HG02763 (cell line): ENCODE data around the gene APCDD1.

Experiments used
- ATAC-seq: cut with Tn5 transposase; IDR thresholded peaks from one replicate; pipeline ENCODE4 v1.9.1; 2021; ENCODE audit warnings: mild to moderate bottlenecking, moderate library complexity; ENCODE audit not compliant: unreplicated experiment

The APCDD1 gene

GRCh38 chr18:10453806-10454680, at the start of gene APCDD1:
Gene APCDD1, plus strand, starts transcription at chr18:10454635. Its CDS starts 347 bp downstream, at chr18:10454982.
- no peak for ATAC-seq

GRCh38 chr18:10405014-10405493, 49.4 kb upstream of the APCDD1 start:
- no peak for ATAC-seq

GRCh38 chr18:10405816-10406663, 48.4 kb upstream of the APCDD1 start:
- ATAC-seq: no peak

- ATAC-seq: no peak
These were observed 46.3 kb upstream of the APCDD1 start for GRCh38 chr18:10408131-10408530.

GRCh38 chr18:10409041-10409440, 45.4 kb upstream of the APCDD1 start:
- ATAC-seq: no peak

GRCh38 chr18:10410472-10411308, 43.7 kb upstream of the APCDD1 start:
- ATAC-seq: no peak

- no peak for ATAC-seq
These were observed 41.5 kb upstream of the APCDD1 start for GRCh38 chr18:10412933-10413332.

GRCh38 chr18:10413722-10414121, 40.7 kb upstream of the APCDD1 start:
- no peak for ATAC-seq

- no peak for ATAC-seq
These were observed 40.1 kb upstream of the APCDD1 start for GRCh38 chr18:10414293-10414842.

GRCh38 chr18:10416065-10416464, 38.4 kb upstream of the APCDD1 start:
- no peak for ATAC-seq

GRCh38 chr18:10417191-10417590, 37.2 kb upstream of the APCDD1 start:
- no peak for ATAC-seq

- ATAC-seq: no peak
These were observed 36.8 kb upstream of the APCDD1 start for GRCh38 chr18:10417664-10418063.

- no peak for ATAC-seq
These were observed 35.6 kb upstream of the APCDD1 start for GRCh38 chr18:10418836-10419235.

- no peak for ATAC-seq
These were observed 34.9 kb upstream of the APCDD1 start for GRCh38 chr18:10419420-10420103.

- ATAC-seq: no peak
These were observed 33.7 kb upstream of the APCDD1 start for GRCh38 chr18:10420561-10421352.

GRCh38 chr18:10421859-10422258, 32.6 kb upstream of the APCDD1 start:
- no peak for ATAC-seq

- ATAC-seq: no peak
These were observed 31.7 kb upstream of the APCDD1 start for GRCh38 chr18:10422731-10423130.

GRCh38 chr18:10424585-10425307, 29.7 kb upstream of the APCDD1 start:
- ATAC-seq: no peak
